ENCODE measurements around the gene KCNJ2. TPM values are rescaled to one million over a fixed set of nuclear protein-coding genes. Genes with fewer than 3 reads are reported as not detected.
A peak's percentile ranks its signal among the peaks of the same experiment; 100 is the strongest.

The KCNJ2 gene
- total RNA-seq (2014; rRNA removed; shearing (Covaris generic)): 0.43 and 0.66 TPM in 2 replicates
- 0.62 and 0.96 TPM in 2 replicates for polyA plus RNA-seq (2015; cell fraction: cytosol; rRNA removed)
- polyA plus RNA-seq (2015; cell fraction: nucleus; rRNA removed): 1.5 and 1.7 TPM in 2 replicates

GRCh38 chr17:70168977-70169708 lies at the start of gene KCNJ2:
Gene KCNJ2 (plus strand): TSS chr17:70169532. CDS start chr17:70175040, 5,508 bp downstream.
- peak; percentile 85 for DNase-seq (ENCODE audit: low read depth)

- DNase-seq (ENCODE audit: low read depth): no peak
Observed at GRCh38 chr17:70119545-70119944, 49.8 kb upstream of the KCNJ2 start.

- DNase-seq (ENCODE audit: low read depth): no peak
Observed at GRCh38 chr17:70119983-70120382, 49.3 kb upstream of the KCNJ2 start.

- no peak for DNase-seq (ENCODE audit: low read depth)
Observed at GRCh38 chr17:70120425-70120824, 48.9 kb upstream of the KCNJ2 start.

GRCh38 chr17:70121126-70121525 lies 48.2 kb upstream of the KCNJ2 start:
- no peak for DNase-seq (ENCODE audit: low read depth)

GRCh38 chr17:70123193-70123592 lies 46.1 kb upstream of the KCNJ2 start:
- no peak for DNase-seq (ENCODE audit: low read depth)

- DNase-seq (ENCODE audit: low read depth): no peak
Observed at GRCh38 chr17:70124723-70125122, 44.6 kb upstream of the KCNJ2 start.

- no peak for DNase-seq (ENCODE audit: low read depth)
Observed at GRCh38 chr17:70127221-70127873, 42.0 kb upstream of the KCNJ2 start.

- DNase-seq (ENCODE audit: low read depth): no peak
Observed at GRCh38 chr17:70128727-70129238, 40.5 kb upstream of the KCNJ2 start.

GRCh38 chr17:70130289-70130688 lies 39.0 kb upstream of the KCNJ2 start:
- DNase-seq (ENCODE audit: low read depth): no peak

- DNase-seq (ENCODE audit: low read depth): no peak
Observed at GRCh38 chr17:70132505-70132904, 36.8 kb upstream of the KCNJ2 start.

- DNase-seq (ENCODE audit: low read depth): no peak
Observed at GRCh38 chr17:70134042-70134441, 35.3 kb upstream of the KCNJ2 start.

GRCh38 chr17:70134777-70135176 lies 34.6 kb upstream of the KCNJ2 start:
- DNase-seq (ENCODE audit: low read depth): no peak

GRCh38 chr17:70136131-70136530 lies 33.2 kb upstream of the KCNJ2 start:
- no peak for DNase-seq (ENCODE audit: low read depth)

GRCh38 chr17:70137451-70138230 lies 31.7 kb upstream of the KCNJ2 start:
- peak; percentile 76 for DNase-seq (ENCODE audit: low read depth)

GRCh38 chr17:70138291-70138865 lies 31.0 kb upstream of the KCNJ2 start:
- no peak for DNase-seq (ENCODE audit: low read depth)

GRCh38 chr17:70139449-70139993 lies 29.8 kb upstream of the KCNJ2 start:
- DNase-seq (ENCODE audit: low read depth): no peak

- peak; percentile 29 for DNase-seq (ENCODE audit: low read depth)
Observed at GRCh38 chr17:70144260-70144846, 25.0 kb upstream of the KCNJ2 start.

GRCh38 chr17:70153210-70153609 lies 16.1 kb upstream of the KCNJ2 start:
- no peak for DNase-seq (ENCODE audit: low read depth)

GRCh38 chr17:70157151-70157550 lies 12.2 kb upstream of the KCNJ2 start:
- DNase-seq (ENCODE audit: low read depth): no peak

- no peak for DNase-seq (ENCODE audit: low read depth)
Observed at GRCh38 chr17:70158180-70158579, 11.2 kb upstream of the KCNJ2 start.

All from HT1080 (cell line).